ENCODE results near the gene TNRC6B.

The TNRC6B gene

GRCh38 chr22:40210818-40211217 lies 33.1 kb downstream of the TNRC6B start:
- in situ Hi-C loops (cut with MboI; ENCODE audit: low sequenced_read_pairs, unreplicated experiment), result no loop called here
- peak; percentile 58 for DNase-seq (ENCODE audit: low spot score)
- TF ChIP-seq CTCF (IDR thresholded peaks at IDR 0.05; ENCODE audit: borderline replicate concordance, control extremely low read depth, extremely low read depth, insufficient read depth, missing control alignments), result no peak

- in situ Hi-C loops (cut with MboI; ENCODE audit: low sequenced_read_pairs, unreplicated experiment), result no loop called here
- TF ChIP-seq CTCF (IDR thresholded peaks at IDR 0.05; ENCODE audit: borderline replicate concordance, control extremely low read depth, extremely low read depth, insufficient read depth, missing control alignments), result no peak
- no peak for DNase-seq (ENCODE audit: low spot score)
These were observed 33.8 kb downstream of the TNRC6B start for GRCh38 chr22:40211476-40212054.

- no peak for TF ChIP-seq CTCF (IDR thresholded peaks at IDR 0.05; ENCODE audit: borderline replicate concordance, control extremely low read depth, extremely low read depth, insufficient read depth, missing control alignments)
- DNase-seq (ENCODE audit: low spot score), result no peak
- in situ Hi-C loops (cut with MboI; ENCODE audit: low sequenced_read_pairs, unreplicated experiment), result no loop called here
These were observed 34.4 kb downstream of the TNRC6B start for GRCh38 chr22:40212121-40212520.

- DNase-seq (ENCODE audit: low spot score), result no peak
- no peak for TF ChIP-seq CTCF (IDR thresholded peaks at IDR 0.05; ENCODE audit: borderline replicate concordance, control extremely low read depth, extremely low read depth, insufficient read depth, missing control alignments)
- in situ Hi-C loops (cut with MboI; ENCODE audit: low sequenced_read_pairs, unreplicated experiment), result no loop called here
These were observed 35.8 kb downstream of the TNRC6B start for GRCh38 chr22:40213478-40213877.

- in situ Hi-C loops (cut with MboI; ENCODE audit: low sequenced_read_pairs, unreplicated experiment), result no loop called here
- DNase-seq (ENCODE audit: low spot score), result no peak
- no peak for TF ChIP-seq CTCF (IDR thresholded peaks at IDR 0.05; ENCODE audit: borderline replicate concordance, control extremely low read depth, extremely low read depth, insufficient read depth, missing control alignments)
These were observed 37.5 kb downstream of the TNRC6B start for GRCh38 chr22:40215266-40215665.

GRCh38 chr22:40216041-40216756 lies 38.5 kb downstream of the TNRC6B start:
- peak; percentile 42 for DNase-seq (ENCODE audit: low spot score)
- TF ChIP-seq CTCF (IDR thresholded peaks at IDR 0.05; ENCODE audit: borderline replicate concordance, control extremely low read depth, extremely low read depth, insufficient read depth, missing control alignments), result no peak
- in situ Hi-C loops (cut with MboI; ENCODE audit: low sequenced_read_pairs, unreplicated experiment), result no loop called here
